ENCODE data around the gene SPDEF.

SPDEF gene

GRCh38 chr6:34546551-34547321 lies 9.4 kb downstream of the SPDEF start:
- TF ChIP-seq ZBTB7A (IDR thresholded peaks at IDR 0.05; ENCODE audit: low read depth) (0 out of 2 replicates have a peak, but pooled peaks have one; percentile 11), EP300 (IDR thresholded peaks at IDR 0.05; ENCODE audit: borderline replicate concordance) (no peak), FOXM1 (IDR thresholded peaks at IDR 0.05; ENCODE audit: borderline replicate concordance, low read depth) (no peak), NFIC (IDR thresholded peaks at IDR 0.05) (peak; percentile 78), MAX (IDR thresholded peaks at IDR 0.05) (no peak), RAD21 (IDR thresholded peaks at IDR 0.05; ENCODE audit: low read depth) (no peak), YY1 (IDR thresholded peaks at IDR 0.05; ENCODE audit: low read depth) (peak; percentile 61; the same call in 1 of the 2 replicates), TEAD4 (IDR thresholded peaks at IDR 0.05) (no peak), EGR1 (IDR thresholded peaks at IDR 0.05) (no peak)
- TF ChIP-seq, protein P1, sequence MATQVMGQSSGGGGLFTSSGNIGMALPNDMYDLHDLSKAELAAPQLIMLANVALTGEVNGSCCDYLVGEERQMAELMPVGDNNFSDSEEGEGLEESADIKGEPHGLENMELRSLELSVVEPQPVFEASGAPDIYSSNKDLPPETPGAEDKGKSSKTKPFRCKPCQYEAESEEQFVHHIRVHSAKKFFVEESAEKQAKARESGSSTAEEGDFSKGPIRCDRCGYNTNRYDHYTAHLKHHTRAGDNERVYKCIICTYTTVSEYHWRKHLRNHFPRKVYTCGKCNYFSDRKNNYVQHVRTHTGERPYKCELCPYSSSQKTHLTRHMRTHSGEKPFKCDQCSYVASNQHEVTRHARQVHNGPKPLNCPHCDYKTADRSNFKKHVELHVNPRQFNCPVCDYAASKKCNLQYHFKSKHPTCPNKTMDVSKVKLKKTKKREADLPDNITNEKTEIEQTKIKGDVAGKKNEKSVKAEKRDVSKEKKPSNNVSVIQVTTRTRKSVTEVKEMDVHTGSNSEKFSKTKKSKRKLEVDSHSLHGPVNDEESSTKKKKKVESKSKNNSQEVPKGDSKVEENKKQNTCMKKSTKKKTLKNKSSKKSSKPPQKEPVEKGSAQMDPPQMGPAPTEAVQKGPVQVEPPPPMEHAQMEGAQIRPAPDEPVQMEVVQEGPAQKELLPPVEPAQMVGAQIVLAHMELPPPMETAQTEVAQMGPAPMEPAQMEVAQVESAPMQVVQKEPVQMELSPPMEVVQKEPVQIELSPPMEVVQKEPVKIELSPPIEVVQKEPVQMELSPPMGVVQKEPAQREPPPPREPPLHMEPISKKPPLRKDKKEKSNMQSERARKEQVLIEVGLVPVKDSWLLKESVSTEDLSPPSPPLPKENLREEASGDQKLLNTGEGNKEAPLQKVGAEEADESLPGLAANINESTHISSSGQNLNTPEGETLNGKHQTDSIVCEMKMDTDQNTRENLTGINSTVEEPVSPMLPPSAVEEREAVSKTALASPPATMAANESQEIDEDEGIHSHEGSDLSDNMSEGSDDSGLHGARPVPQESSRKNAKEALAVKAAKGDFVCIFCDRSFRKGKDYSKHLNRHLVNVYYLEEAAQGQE (IDR thresholded peaks at IDR 0.05; ENCODE audit: low read depth): no peak

DNA sequence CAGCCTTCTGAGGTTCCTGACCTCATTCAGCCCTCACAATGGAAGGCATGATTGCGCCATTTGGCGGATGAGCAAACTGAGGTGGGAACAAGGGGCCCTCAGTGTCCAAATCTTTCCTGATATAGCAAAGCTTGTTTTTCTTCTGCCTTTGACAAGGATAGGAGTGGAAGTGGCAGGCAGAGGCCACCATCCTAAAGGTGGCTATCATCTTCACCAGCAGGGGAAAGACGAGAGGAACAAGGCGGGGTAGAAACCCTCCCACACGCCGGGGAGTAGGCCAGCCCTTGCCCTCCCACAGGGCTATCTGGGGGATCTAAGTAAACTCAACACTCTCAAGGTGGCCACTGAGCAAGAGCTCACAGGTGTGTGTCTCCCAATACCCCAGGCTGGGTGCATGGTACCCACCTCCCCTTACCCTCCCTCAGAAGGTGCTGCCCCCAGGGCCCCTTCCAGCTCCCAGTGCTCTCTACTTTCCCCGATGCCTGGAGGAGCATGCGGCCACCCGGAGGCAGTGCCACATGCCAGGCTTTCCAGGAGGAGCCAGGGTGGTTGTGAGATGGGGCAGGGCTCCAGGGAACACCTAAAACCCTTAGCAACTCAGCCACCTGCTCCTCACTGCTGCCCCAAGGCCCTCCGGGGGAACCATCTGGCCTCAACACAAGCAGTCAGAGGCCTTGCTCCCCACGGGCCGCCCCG lies 11.2 kb downstream of the SPDEF start:
- TF ChIP-seq ZBTB7A (IDR thresholded peaks at IDR 0.05; ENCODE audit: low read depth): no peak
- TF ChIP-seq CREB1 (IDR thresholded peaks at IDR 0.05; ENCODE audit: low read depth): no peak
- TF ChIP-seq FOXM1 (IDR thresholded peaks at IDR 0.05; ENCODE audit: borderline replicate concordance, low read depth): no peak
- no peak for TF ChIP-seq EP300 (IDR thresholded peaks at IDR 0.05; ENCODE audit: borderline replicate concordance)
- TF ChIP-seq NFIC (IDR thresholded peaks at IDR 0.05): no peak
- TF ChIP-seq TEAD4 (IDR thresholded peaks at IDR 0.05): no peak
- TF ChIP-seq TCF12 (IDR thresholded peaks at IDR 0.05; ENCODE audit: low read depth): no peak
- no peak for TF ChIP-seq USF1 (IDR thresholded peaks at IDR 0.05)
- TF ChIP-seq TAF1 (IDR thresholded peaks at IDR 0.05; ENCODE audit: low read depth): no peak

DNA sequence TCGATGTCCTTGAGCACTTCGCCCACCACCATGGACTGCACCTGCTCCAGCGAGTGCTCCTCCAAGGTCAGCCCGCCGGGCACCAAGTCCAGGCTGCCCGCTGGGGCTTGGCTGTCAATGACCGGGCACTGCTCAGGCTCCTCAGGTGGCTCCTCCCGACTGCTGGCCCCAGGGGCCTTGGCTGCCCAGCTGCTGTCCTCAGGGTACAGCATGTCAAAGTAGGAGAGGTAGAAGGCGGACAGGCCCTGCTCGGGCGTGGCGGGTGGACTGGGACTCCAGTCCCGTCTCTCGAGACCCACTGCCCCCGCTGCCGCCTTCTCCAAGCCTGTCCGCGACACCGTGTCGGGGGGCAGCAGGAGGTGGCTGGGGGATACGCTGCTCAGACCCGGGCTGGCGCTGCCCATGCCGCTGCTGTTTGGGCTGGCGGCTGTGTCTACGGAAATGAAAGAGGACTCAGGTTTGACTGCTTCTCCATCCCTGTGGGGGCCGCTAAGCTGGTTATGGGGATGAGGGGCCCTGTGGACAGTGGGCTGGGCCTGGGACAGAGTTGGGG lies 12.0 kb downstream of the SPDEF start:
- TF ChIP-seq TCF12 (IDR thresholded peaks at IDR 0.05; ENCODE audit: low read depth) (no peak), USF1 (IDR thresholded peaks at IDR 0.05) (no peak), FOXM1 (IDR thresholded peaks at IDR 0.05; ENCODE audit: borderline replicate concordance, low read depth) (no peak), ZBTB7A (IDR thresholded peaks at IDR 0.05; ENCODE audit: low read depth) (no peak), EP300 (IDR thresholded peaks at IDR 0.05; ENCODE audit: borderline replicate concordance) (no peak), CREB1 (IDR thresholded peaks at IDR 0.05; ENCODE audit: low read depth) (no peak), RAD21 (IDR thresholded peaks at IDR 0.05; ENCODE audit: low read depth) (no peak), NFIC (IDR thresholded peaks at IDR 0.05) (no peak), TEAD4 (IDR thresholded peaks at IDR 0.05) (no peak), YY1 (IDR thresholded peaks at IDR 0.05; ENCODE audit: low read depth) (no peak), MAX (IDR thresholded peaks at IDR 0.05) (no peak), TAF1 (IDR thresholded peaks at IDR 0.05; ENCODE audit: low read depth) (no peak)
- TF ChIP-seq, protein P1 (IDR thresholded peaks at IDR 0.05; ENCODE audit: low read depth): no peak

GRCh38 chr6:34543421-34543820 lies 12.7 kb downstream of the SPDEF start:
- TF ChIP-seq RAD21 (IDR thresholded peaks at IDR 0.05; ENCODE audit: low read depth): no peak

DNA sequence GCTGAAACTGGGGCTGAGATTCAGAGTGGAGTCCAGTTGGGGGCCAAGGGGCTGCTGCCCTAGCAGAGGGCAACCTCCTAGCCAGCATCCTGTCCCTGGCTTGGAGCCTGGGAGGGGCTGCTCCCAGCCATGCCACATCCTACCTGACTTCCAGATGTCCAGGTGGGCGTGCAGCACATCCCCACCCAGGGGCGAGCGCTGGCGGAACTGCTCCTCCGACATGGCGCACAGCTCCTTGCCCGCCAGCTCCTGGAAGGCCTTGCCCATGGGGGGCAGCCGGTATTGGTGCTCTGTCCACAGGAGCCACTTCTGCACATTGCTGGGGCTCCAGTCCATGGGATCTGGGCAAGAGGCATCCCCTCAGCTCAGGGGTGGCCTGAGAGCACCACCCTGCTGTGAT lies 15.3 kb downstream of the SPDEF start:
- TF ChIP-seq FOXM1 (IDR thresholded peaks at IDR 0.05; ENCODE audit: borderline replicate concordance, low read depth) (no peak), EGR1 (IDR thresholded peaks at IDR 0.05) (no peak), TAF1 (IDR thresholded peaks at IDR 0.05; ENCODE audit: low read depth) (no peak), CREB1 (IDR thresholded peaks at IDR 0.05; ENCODE audit: low read depth) (no peak), CEBPB (IDR thresholded peaks at IDR 0.05) (no peak), NFIC (IDR thresholded peaks at IDR 0.05) (no peak), RAD21 (IDR thresholded peaks at IDR 0.05; ENCODE audit: low read depth) (no peak), USF1 (IDR thresholded peaks at IDR 0.05) (no peak)
- TF ChIP-seq, protein P1 (IDR thresholded peaks at IDR 0.05; ENCODE audit: low read depth): no peak
